ENCODE measurements around the gene ALPP.
"Not testable (repeated sequence)": the region's sequence is repeated elsewhere in the genome, so short reads cannot be mapped to it uniquely, and the experiment has no call there.

ALPP gene

DNA sequence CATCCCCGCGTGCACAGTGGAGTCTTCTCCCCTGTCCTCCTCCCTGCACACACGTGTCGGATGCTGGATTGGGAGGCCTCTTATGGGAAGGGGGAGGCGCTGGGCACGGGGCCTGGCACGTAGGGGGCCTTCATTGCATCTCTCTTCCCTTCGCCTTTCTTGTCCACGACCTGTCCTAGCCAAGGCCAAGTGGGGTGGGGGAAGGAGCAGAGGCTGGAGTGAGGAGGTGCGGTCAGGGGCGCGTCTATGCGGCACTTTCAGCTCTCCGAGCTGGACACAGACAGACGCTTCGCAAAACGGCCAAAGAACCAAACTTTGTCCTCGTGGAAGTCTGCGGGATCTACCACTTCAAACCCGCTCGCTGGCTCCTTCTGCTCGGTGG lies 41.5 kb downstream of the ALPP start:
- peaks cover 46% of the 10 kb centered on the region for H3K27me3 ChIP-seq (ENCODE audit: control insufficient read depth, insufficient read depth, low read length)
- H3K4me3 ChIP-seq (ENCODE audit: low read depth, low read length): peak overlapping the region; percentile 86
- peak overlapping the region; percentile 12 for H3K27ac ChIP-seq (ENCODE audit: low read depth, low read length)
- H3K36me3 ChIP-seq (ENCODE audit: control insufficient read depth, insufficient read depth, low read length): peaks cover 45% of the 10 kb centered on the region
- peaks cover 38% of the 10 kb centered on the region for H3K4me1 ChIP-seq (ENCODE audit: control insufficient read depth, insufficient read depth, low read length)
- H3K9me3 ChIP-seq (ENCODE audit: control insufficient read depth, insufficient read depth, low read length): no peaks in the 10 kb centered on the region; the same call in 1 of the 2 replicates
- H3K9ac ChIP-seq (ENCODE audit: low read depth, low read length): peak overlapping the region; percentile 90

DNA sequence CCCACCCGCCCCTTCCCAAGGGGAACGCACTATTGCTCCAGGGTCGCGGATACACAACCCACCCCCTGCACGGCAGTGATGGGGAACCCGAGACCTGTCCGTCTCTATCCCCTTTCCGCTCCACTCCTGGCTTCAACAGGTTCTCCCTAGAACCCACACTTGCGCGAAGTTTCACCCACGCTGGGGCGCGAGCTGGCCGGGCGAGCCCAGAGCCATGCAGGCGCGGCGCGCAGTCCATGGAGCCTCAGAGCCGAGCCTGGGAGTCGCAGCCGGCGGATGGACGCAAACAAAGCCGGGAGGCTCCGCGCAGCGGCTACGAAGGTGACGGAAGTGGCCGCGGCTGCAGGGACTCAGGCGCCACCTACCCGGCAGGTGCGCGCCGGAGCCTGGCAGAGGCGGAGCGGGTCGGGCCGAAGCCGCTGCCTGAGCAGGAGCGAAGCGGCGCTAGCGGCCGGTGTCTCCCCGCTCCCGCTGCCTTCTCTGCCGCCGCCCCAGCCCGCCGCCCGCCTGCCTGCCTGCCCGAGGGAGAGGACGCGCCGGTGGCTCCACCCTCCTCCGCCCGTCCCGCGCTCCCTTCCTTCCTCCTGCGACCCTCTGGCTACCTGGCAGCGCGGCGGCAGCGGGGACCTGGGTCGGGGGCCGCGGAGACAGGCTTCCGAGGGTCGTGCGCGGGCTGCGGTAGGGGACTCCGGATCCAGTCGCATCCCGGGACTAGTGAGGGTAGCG lies 42.1 kb downstream of the ALPP start:
- peak overlapping the region; percentile 12 for H3K27ac ChIP-seq (ENCODE audit: low read depth, low read length)
- peaks cover 43% of the 10 kb centered on the region for H3K4me1 ChIP-seq (ENCODE audit: control insufficient read depth, insufficient read depth, low read length)
- peaks cover 40% of the 10 kb centered on the region for H3K36me3 ChIP-seq (ENCODE audit: control insufficient read depth, insufficient read depth, low read length)
- no peaks in the 10 kb centered on the region; the same call in 1 of the 2 replicates for H3K9me3 ChIP-seq (ENCODE audit: control insufficient read depth, insufficient read depth, low read length)
- peaks cover 46% of the 10 kb centered on the region for H3K27me3 ChIP-seq (ENCODE audit: control insufficient read depth, insufficient read depth, low read length)
- H3K9ac ChIP-seq (ENCODE audit: low read depth, low read length): peak overlapping the region; percentile 90
- H3K4me3 ChIP-seq (ENCODE audit: low read depth, low read length): peak overlapping the region; percentile 86

DNA sequence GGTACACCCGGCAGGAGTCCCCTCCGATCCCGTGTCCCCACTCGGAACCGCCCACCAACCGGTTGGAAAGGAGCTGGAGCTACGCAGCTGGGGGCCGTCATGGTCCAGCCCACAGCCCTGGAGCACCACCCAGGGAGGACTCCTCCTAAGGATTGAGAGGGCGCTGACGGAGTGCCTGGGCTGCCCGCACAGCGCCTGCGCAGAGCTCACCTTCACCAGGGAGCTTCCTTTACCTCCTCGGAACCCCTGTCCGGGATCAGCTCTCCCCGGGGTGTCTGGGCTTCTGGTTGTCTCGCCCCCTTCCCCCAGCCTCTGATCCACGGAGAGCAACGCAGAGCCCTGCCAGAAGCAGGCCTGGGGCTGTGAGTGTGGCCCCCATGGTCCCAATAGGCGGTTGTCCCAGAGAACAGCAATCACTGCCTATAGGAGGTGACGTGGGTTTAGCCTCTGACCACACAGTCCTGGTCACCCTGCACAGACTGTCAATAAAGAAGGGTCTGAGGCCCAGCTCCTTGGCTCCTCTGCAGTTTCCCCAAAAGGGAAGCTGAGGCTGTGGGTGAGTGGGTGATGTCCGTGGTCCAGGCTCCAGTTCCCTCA lies 42.7 kb downstream of the ALPP start:
- no peak overlapping the region for H3K27ac ChIP-seq (ENCODE audit: low read depth, low read length)
- no peaks in the 10 kb centered on the region; the same call in 1 of the 2 replicates for H3K9me3 ChIP-seq (ENCODE audit: control insufficient read depth, insufficient read depth, low read length)
- H3K36me3 ChIP-seq (ENCODE audit: control insufficient read depth, insufficient read depth, low read length): peaks cover 33% of the 10 kb centered on the region
- peaks cover 50% of the 10 kb centered on the region for H3K4me1 ChIP-seq (ENCODE audit: control insufficient read depth, insufficient read depth, low read length)
- H3K27me3 ChIP-seq (ENCODE audit: control insufficient read depth, insufficient read depth, low read length): peaks cover 46% of the 10 kb centered on the region
- peak overlapping the region; percentile 90; the same call in 1 of the 2 replicates for H3K9ac ChIP-seq (ENCODE audit: low read depth, low read length)
- H3K4me3 ChIP-seq (ENCODE audit: low read depth, low read length): peak overlapping the region; percentile 86

DNA sequence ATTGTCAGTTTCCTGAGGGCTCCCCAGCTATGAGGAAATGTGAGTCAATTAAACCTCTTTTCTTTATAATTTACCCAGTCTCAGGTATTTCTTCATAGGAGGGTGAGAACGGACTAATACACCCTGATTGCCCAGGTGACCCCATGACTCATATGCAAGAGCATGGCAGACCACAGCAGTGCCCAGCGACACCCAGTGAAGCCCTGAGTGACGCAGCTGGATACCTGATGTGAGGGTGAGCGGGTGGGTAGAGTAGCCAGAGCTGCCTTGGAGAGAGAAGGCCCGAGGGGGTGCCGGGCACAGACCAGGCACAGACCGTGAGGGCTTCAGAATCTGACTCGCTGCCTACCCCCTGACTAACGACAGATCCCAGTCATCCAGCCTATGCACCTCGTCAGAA lies 43.5 kb downstream of the ALPP start:
- H3K4me3 ChIP-seq (ENCODE audit: low read depth, low read length): peak overlapping the region; percentile 35; the same call in 1 of the 2 replicates
- H3K27me3 ChIP-seq (ENCODE audit: control insufficient read depth, insufficient read depth, low read length): peaks cover 46% of the 10 kb centered on the region
- H3K9me3 ChIP-seq (ENCODE audit: control insufficient read depth, insufficient read depth, low read length): no peaks in the 10 kb centered on the region; the same call in 1 of the 2 replicates
- H3K9ac ChIP-seq (ENCODE audit: low read depth, low read length): peak overlapping the region; percentile 67
- H3K4me1 ChIP-seq (ENCODE audit: control insufficient read depth, insufficient read depth, low read length): peaks cover 53% of the 10 kb centered on the region
- H3K27ac ChIP-seq (ENCODE audit: low read depth, low read length): peak overlapping the region; percentile 95
- H3K36me3 ChIP-seq (ENCODE audit: control insufficient read depth, insufficient read depth, low read length): peaks cover 26% of the 10 kb centered on the region

- Histone ChIP-seq H3K36me3 (ENCODE audit: control insufficient read depth, insufficient read depth, low read length) (peaks cover 17% of the 10 kb centered on the region), H3K27me3 (ENCODE audit: control insufficient read depth, insufficient read depth, low read length) (peaks cover 45% of the 10 kb centered on the region), H3K4me3 (ENCODE audit: low read depth, low read length) (peak overlapping the region; percentile 49), H3K9ac (ENCODE audit: low read depth, low read length) (peak overlapping the region; percentile 76), H3K27ac (ENCODE audit: low read depth, low read length) (peak overlapping the region; percentile 95), H3K4me1 (ENCODE audit: control insufficient read depth, insufficient read depth, low read length) (peaks cover 52% of the 10 kb centered on the region)
- not testable (repeated sequence) for H3K9me3 ChIP-seq (ENCODE audit: control insufficient read depth, insufficient read depth, low read length)
Measured at GRCh38 chr2:232422996-232423395, 44.4 kb downstream of the ALPP start.

DNA sequence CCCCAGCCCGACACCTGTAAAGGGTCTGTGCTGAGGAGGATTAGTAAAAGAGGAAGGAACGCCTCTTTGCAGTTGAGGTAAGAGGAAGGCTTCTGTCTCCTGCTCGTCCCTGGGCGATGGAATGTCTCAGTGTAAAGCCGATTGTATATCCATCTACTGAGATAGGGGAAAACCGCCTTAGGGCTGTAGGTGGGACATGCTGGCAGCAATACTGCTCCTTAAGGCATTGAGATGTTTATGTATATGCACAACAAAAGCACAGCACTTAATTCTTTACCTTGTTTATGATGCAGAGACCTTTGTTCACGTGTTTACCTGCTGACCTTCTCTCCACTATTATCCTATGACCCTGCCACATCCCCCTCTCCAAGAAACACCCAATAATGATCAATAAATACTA lies 44.9 kb downstream of the ALPP start:
- peaks cover 13% of the 10 kb centered on the region for H3K36me3 ChIP-seq (ENCODE audit: control insufficient read depth, insufficient read depth, low read length)
- H3K27me3 ChIP-seq (ENCODE audit: control insufficient read depth, insufficient read depth, low read length): peaks cover 41% of the 10 kb centered on the region
- H3K4me1 ChIP-seq (ENCODE audit: control insufficient read depth, insufficient read depth, low read length): peaks cover 48% of the 10 kb centered on the region
- peak overlapping the region; percentile 76 for H3K9ac ChIP-seq (ENCODE audit: low read depth, low read length)
- H3K27ac ChIP-seq (ENCODE audit: low read depth, low read length): peak overlapping the region; percentile 95
- H3K4me3 ChIP-seq (ENCODE audit: low read depth, low read length): peak overlapping the region; percentile 49
- H3K9me3 ChIP-seq (ENCODE audit: control insufficient read depth, insufficient read depth, low read length): not testable (repeated sequence)

DNA sequence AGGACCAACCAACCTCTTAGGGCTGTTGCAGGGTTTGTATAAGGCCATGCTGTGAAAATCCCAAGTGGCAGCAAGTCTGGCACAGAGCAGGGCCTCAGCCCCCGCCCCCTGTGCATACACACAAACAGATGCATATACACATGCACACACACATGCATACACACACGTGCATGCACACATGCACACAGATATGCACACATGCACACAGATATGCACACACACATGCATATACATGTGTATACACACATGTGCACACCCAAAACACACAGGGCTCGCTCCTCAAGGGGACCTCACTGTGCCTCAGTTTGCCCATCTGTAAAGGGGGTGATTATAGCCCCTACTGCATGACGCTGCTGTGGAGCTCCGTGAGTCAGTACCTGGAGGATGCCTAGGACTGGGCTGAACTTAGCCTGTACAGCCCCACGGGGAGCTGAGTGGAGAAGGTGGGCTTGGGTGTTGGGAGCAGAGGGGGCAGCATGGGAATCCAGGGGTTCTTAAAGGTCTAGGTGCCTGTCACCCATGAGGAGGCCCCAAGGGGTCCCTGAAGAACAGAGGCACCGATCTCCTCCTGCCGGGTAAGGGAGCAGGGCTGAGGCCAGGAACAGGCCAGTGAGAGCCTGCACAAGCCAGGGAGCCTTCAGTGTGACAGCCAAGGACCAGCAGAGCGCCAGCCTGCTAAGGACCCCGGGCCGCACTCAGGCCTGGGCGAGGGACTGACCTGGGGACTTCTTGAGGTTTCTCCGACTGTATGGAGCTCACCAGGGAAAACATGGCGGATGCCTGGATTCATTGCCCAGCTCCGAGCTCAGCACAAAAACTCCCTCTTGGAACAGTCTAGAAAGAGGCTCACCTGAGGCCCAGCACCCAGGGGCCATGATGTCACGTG lies 53.4 kb downstream of the ALPP start:
- no peak overlapping the region for H3K27ac ChIP-seq (ENCODE audit: low read depth, low read length)
- no peaks in the 10 kb centered on the region for H3K9me3 ChIP-seq (ENCODE audit: control insufficient read depth, insufficient read depth, low read length)
- H3K36me3 ChIP-seq (ENCODE audit: control insufficient read depth, insufficient read depth, low read length): no peaks in the 10 kb centered on the region
- H3K4me1 ChIP-seq (ENCODE audit: control insufficient read depth, insufficient read depth, low read length): peaks cover 8% of the 10 kb centered on the region; the same call in 1 of the 2 replicates
- no peaks in the 10 kb centered on the region for H3K27me3 ChIP-seq (ENCODE audit: control insufficient read depth, insufficient read depth, low read length)
- no peak overlapping the region for H3K4me3 ChIP-seq (ENCODE audit: low read depth, low read length)
- no peak overlapping the region for H3K9ac ChIP-seq (ENCODE audit: low read depth, low read length)

All from HUES48 (cell line).